GM12801 (cell line): ENCODE results near the gene GDF11.

Experiments
- TF ChIP-seq, protein P1 (sequence below): IDR thresholded peaks from one replicate; pipeline ENCODE4 v1.5.1; 2011; ENCODE audit warnings: control low read depth; ENCODE audit not compliant: insufficient read length; ENCODE audit errors: extremely low read depth

The GDF11 gene

GRCh38 chr12:55748230-55748993, 5.5 kb downstream of the GDF11 start:
- TF ChIP-seq, protein P1, sequence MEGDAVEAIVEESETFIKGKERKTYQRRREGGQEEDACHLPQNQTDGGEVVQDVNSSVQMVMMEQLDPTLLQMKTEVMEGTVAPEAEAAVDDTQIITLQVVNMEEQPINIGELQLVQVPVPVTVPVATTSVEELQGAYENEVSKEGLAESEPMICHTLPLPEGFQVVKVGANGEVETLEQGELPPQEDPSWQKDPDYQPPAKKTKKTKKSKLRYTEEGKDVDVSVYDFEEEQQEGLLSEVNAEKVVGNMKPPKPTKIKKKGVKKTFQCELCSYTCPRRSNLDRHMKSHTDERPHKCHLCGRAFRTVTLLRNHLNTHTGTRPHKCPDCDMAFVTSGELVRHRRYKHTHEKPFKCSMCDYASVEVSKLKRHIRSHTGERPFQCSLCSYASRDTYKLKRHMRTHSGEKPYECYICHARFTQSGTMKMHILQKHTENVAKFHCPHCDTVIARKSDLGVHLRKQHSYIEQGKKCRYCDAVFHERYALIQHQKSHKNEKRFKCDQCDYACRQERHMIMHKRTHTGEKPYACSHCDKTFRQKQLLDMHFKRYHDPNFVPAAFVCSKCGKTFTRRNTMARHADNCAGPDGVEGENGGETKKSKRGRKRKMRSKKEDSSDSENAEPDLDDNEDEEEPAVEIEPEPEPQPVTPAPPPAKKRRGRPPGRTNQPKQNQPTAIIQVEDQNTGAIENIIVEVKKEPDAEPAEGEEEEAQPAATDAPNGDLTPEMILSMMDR = no peak

GRCh38 chr12:55755246-55755645, 12.3 kb downstream of the GDF11 start:
- TF ChIP-seq, protein P1 = no peak

- TF ChIP-seq, protein P1 = no peak
Measured at GRCh38 chr12:55757701-55758100, 14.8 kb downstream of the GDF11 start.

GRCh38 chr12:55760663-55761062, 17.7 kb downstream of the GDF11 start:
- TF ChIP-seq, protein P1 = no peak

- TF ChIP-seq, protein P1 = no peak
Measured at GRCh38 chr12:55762646-55763045, 19.7 kb downstream of the GDF11 start.

DNA sequence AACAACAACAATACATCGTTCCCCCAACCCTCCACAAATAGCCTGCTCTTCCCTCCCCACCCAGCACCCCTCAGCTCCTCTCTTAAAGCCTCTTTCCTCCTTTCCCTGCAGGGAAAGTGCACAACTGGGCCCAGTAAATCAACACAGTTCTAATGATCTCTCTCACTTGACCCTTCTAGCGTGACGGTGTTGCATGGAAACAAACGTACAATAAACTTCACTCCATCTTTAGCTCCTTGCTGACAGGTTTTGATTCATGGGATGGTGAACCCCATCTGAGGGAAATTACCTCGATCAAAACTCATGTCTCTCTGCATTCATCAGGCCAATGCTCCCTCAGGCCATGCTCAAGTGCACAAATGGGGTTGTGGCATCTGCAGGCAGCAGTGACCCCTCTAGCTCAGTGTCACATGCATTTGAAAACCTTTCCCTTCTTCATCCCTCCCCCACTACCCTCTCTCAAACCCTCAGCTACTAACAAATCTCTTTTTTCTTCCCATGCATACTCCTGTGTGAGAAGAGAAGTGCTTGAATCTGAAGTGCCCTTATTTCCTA, 22.9 kb downstream of the GDF11 start:
- TF ChIP-seq, protein P1 = no peak

- TF ChIP-seq, protein P1 = no peak
Measured at GRCh38 chr12:55767156-55767555, 24.2 kb downstream of the GDF11 start.
